Measurements from ENCODE around the gene NRXN3. TPM values are rescaled to one million over a fixed set of nuclear protein-coding genes. Genes with fewer than 3 reads are reported as not detected.
A peak's percentile ranks its signal among the peaks of the same experiment; 100 is the strongest.

The NRXN3 gene
- total and polyA plus RNA-seq, 2 experiments from 2014 or later, result 1.0 to 1.8 TPM

DNA sequence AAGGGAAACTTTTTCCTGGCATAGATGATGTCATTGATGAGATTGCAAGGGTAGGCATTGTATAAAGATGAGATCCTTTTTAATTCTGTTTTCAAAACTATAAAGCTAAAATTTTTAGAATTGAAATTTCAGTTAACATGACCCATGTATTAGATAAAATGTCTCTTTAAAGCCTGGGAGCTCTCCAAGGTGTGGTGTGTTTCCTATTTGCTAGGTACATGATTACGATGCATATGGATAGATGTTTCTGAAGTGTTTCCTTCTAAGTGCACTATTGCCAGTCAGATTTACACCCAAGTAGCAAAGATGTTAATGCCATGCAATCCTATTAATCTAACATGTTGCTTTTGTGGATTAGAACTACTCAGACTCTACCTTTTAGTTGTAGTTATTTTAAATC lies 1206.4 kb downstream of the NRXN3 start:
- Histone ChIP-seq H4K20me1 (replicated peaks; ENCODE audit: insufficient read depth) (no peaks in the 10 kb centered on the region), H3K4me1 (ENCODE audit: insufficient read depth) (peaks cover 26% of the 10 kb centered on the region), H3F3A (replicated peaks; ENCODE audit: low read depth) (no peaks in the 10 kb centered on the region), H2AFZ (no peak overlapping the region), H3K79me2 (replicated peaks; ENCODE audit: insufficient read depth) (no peaks in the 10 kb centered on the region), H3K4me3 (no peak overlapping the region), H3K9me2 (ENCODE audit: insufficient read depth) (no peaks in the 10 kb centered on the region), H3K36me3 (ENCODE audit: insufficient read depth) (no peaks in the 10 kb centered on the region), H3K27me3 (ENCODE audit: insufficient read depth) (no peaks in the 10 kb centered on the region), H3K4me2 (no peak overlapping the region), H3K27ac (ENCODE audit: low read depth) (no peak overlapping the region)
- Mint-ChIP-seq H3K27ac (no peak overlapping the region), H3K4me1 (peaks cover 67% of the 10 kb centered on the region), H3K27me3 (ENCODE audit: insufficient read depth, low read depth, poor library complexity) (no peaks in the 10 kb centered on the region), H3K9me3 (no peaks in the 10 kb centered on the region), H3K36me3 (ENCODE audit: low read depth) (no peaks in the 10 kb centered on the region), H3K4me3 (no peak overlapping the region)
- no peak for ATAC-seq
- TF ChIP-seq, protein P1, sequence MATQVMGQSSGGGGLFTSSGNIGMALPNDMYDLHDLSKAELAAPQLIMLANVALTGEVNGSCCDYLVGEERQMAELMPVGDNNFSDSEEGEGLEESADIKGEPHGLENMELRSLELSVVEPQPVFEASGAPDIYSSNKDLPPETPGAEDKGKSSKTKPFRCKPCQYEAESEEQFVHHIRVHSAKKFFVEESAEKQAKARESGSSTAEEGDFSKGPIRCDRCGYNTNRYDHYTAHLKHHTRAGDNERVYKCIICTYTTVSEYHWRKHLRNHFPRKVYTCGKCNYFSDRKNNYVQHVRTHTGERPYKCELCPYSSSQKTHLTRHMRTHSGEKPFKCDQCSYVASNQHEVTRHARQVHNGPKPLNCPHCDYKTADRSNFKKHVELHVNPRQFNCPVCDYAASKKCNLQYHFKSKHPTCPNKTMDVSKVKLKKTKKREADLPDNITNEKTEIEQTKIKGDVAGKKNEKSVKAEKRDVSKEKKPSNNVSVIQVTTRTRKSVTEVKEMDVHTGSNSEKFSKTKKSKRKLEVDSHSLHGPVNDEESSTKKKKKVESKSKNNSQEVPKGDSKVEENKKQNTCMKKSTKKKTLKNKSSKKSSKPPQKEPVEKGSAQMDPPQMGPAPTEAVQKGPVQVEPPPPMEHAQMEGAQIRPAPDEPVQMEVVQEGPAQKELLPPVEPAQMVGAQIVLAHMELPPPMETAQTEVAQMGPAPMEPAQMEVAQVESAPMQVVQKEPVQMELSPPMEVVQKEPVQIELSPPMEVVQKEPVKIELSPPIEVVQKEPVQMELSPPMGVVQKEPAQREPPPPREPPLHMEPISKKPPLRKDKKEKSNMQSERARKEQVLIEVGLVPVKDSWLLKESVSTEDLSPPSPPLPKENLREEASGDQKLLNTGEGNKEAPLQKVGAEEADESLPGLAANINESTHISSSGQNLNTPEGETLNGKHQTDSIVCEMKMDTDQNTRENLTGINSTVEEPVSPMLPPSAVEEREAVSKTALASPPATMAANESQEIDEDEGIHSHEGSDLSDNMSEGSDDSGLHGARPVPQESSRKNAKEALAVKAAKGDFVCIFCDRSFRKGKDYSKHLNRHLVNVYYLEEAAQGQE (IDR thresholded peaks at IDR 0.05; ENCODE audit: unreplicated experiment), result peak; percentile 58
- TF ChIP-seq, protein P2, sequence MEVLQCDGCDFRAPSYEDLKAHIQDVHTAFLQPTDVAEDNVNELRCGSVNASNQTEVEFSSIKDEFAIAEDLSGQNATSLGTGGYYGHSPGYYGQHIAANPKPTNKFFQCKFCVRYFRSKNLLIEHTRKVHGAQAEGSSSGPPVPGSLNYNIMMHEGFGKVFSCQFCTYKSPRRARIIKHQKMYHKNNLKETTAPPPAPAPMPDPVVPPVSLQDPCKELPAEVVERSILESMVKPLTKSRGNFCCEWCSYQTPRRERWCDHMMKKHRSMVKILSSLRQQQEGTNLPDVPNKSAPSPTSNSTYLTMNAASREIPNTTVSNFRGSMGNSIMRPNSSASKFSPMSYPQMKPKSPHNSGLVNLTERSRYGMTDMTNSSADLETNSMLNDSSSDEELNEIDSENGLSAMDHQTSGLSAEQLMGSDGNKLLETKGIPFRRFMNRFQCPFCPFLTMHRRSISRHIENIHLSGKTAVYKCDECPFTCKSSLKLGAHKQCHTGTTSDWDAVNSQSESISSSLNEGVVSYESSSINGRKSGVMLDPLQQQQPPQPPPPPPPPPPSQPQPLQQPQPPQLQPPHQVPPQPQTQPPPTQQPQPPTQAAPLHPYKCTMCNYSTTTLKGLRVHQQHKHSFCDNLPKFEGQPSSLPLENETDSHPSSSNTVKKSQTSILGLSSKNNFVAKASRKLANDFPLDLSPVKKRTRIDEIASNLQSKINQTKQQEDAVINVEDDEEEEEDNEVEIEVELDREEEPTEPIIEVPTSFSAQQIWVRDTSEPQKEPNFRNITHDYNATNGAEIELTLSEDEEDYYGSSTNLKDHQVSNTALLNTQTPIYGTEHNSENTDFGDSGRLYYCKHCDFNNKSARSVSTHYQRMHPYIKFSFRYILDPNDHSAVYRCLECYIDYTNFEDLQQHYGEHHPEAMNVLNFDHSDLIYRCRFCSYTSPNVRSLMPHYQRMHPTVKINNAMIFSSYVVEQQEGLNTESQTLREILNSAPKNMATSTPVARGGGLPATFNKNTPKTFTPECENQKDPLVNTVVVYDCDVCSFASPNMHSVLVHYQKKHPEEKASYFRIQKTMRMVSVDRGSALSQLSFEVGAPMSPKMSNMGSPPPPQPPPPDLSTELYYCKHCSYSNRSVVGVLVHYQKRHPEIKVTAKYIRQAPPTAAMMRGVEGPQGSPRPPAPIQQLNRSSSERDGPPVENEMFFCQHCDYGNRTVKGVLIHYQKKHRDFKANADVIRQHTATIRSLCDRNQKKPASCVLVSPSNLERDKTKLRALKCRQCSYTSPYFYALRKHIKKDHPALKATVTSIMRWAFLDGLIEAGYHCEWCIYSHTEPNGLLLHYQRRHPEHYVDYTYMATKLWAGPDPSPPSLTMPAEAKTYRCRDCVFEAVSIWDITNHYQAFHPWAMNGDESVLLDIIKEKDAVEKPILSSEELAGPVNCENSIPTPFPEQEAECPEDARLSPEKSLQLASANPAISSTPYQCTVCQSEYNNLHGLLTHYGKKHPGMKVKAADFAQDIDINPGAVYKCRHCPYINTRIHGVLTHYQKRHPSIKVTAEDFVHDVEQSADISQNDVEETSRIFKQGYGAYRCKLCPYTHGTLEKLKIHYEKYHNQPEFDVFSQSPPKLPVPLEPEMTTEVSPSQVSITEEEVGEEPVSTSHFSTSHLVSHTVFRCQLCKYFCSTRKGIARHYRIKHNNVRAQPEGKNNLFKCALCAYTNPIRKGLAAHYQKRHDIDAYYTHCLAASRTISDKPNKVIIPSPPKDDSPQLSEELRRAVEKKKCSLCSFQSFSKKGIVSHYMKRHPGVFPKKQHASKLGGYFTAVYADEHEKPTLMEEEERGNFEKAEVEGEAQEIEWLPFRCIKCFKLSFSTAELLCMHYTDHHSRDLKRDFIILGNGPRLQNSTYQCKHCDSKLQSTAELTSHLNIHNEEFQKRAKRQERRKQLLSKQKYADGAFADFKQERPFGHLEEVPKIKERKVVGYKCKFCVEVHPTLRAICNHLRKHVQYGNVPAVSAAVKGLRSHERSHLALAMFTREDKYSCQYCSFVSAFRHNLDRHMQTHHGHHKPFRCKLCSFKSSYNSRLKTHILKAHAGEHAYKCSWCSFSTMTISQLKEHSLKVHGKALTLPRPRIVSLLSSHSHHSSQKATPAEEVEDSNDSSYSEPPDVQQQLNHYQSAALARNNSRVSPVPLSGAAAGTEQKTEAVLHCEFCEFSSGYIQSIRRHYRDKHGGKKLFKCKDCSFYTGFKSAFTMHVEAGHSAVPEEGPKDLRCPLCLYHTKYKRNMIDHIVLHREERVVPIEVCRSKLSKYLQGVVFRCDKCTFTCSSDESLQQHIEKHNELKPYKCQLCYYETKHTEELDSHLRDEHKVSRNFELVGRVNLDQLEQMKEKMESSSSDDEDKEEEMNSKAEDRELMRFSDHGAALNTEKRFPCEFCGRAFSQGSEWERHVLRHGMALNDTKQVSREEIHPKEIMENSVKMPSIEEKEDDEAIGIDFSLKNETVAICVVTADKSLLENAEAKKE (CRISPR knock-in tag; IDR thresholded peaks at IDR 0.05), result no peak
- no peak for DNase-seq (ENCODE audit: low spot score)

All from GM23338 (cell line).